Endometrium (tissue), 2 donors: ENCODE results near the gene MS4A8.
"Not testable (repeated sequence)": the region's sequence is repeated elsewhere in the genome, so short reads cannot be mapped to it uniquely, and the experiment has no call there.

Experiments
- FAIRE-seq: peaks from 2 replicates; lab custom pipeline; 2012; peaks lifted over from hg19 to GRCh38; lab: Jason Lieb, UNC
- donor health status: control.
- donor health status: control.

The MS4A8 gene

GRCh38 chr11:60725592-60725991, 26.2 kb downstream of the MS4A8 start:
- FAIRE-seq = no peak

- FAIRE-seq = no peak
These were observed 32.2 kb downstream of the MS4A8 start for GRCh38 chr11:60731586-60731985.

- FAIRE-seq = no peak
These were observed 34.9 kb downstream of the MS4A8 start for GRCh38 chr11:60734279-60734678.

GRCh38 chr11:60739114-60739513, 39.7 kb downstream of the MS4A8 start:
- no peak for FAIRE-seq

GRCh38 chr11:60740573-60740972, 41.2 kb downstream of the MS4A8 start:
- no peak for FAIRE-seq

- FAIRE-seq = no peak
These were observed 42.0 kb downstream of the MS4A8 start for GRCh38 chr11:60741421-60741820.

GRCh38 chr11:60743058-60743457, 43.6 kb downstream of the MS4A8 start:
- no peak for FAIRE-seq

GRCh38 chr11:60744114-60744513, 44.7 kb downstream of the MS4A8 start:
- FAIRE-seq = no peak

GRCh38 chr11:60747359-60747873, 48.0 kb downstream of the MS4A8 start:
- no peak for FAIRE-seq

- no peak for FAIRE-seq
These were observed 48.8 kb downstream of the MS4A8 start for GRCh38 chr11:60748225-60748624.

GRCh38 chr11:60748821-60749220, 49.4 kb downstream of the MS4A8 start:
- no peak for FAIRE-seq

GRCh38 chr11:60750911-60751310, 51.5 kb downstream of the MS4A8 start:
- no peak for FAIRE-seq

GRCh38 chr11:60753309-60753708, 53.9 kb downstream of the MS4A8 start:
- no peak for FAIRE-seq

- no peak for FAIRE-seq
These were observed 55.5 kb downstream of the MS4A8 start for GRCh38 chr11:60754887-60755286.

GRCh38 chr11:60756307-60757032, 57.1 kb downstream of the MS4A8 start, which contains the start of gene MS4A15:
MS4A15 (plus strand) TSS chr11:60756867; CDS start chr11:60763734, 6,867 bp downstream.
- FAIRE-seq = no peak

- no peak for FAIRE-seq
These were observed 57.9 kb downstream of the MS4A8 start for GRCh38 chr11:60757231-60757800.

GRCh38 chr11:60758671-60759070, 59.3 kb downstream of the MS4A8 start:
- FAIRE-seq = not testable (repeated sequence)

- FAIRE-seq = not testable (repeated sequence)
These were observed 60.2 kb downstream of the MS4A8 start for GRCh38 chr11:60759438-60760225.

GRCh38 chr11:60761436-60762190, 62.2 kb downstream of the MS4A8 start:
- FAIRE-seq = no peak

GRCh38 chr11:60762851-60763691, 63.7 kb downstream of the MS4A8 start:
- FAIRE-seq = no peak

- no peak for FAIRE-seq
These were observed 64.4 kb downstream of the MS4A8 start for GRCh38 chr11:60763692-60764369.
